SIG-M5 (cell line): Measurements from ENCODE around the gene PRELID1.
"Not testable (repeated sequence)": the region's sequence is repeated elsewhere in the genome, so short reads cannot be mapped to it uniquely, and the experiment has no call there.

Experiments used
- DNase-seq: peaks from one replicate; lab custom pipeline; 2025; lab: John Stamatoyannopoulos, UW

Gene PRELID1

GRCh38 chr5:177300236-177300880 lies 3.2 kb upstream of the PRELID1 start:
- DNase-seq = peak; percentile 86

- no peak for DNase-seq
These were observed 2.6 kb upstream of the PRELID1 start for GRCh38 chr5:177300951-177301350.

GRCh38 chr5:177301503-177302165 lies 2.0 kb upstream of the PRELID1 start:
- DNase-seq = no peak

- DNase-seq = no peak
These were observed 1.1 kb upstream of the PRELID1 start for GRCh38 chr5:177302354-177303110.

GRCh38 chr5:177303925-177304391 lies 359 bp downstream of the PRELID1 start:
- no peak for DNase-seq

GRCh38 chr5:177304392-177305119 lies 957 bp downstream of the PRELID1 start:
- no peak for DNase-seq

- not testable (repeated sequence) for DNase-seq
These were observed 2.6 kb downstream of the PRELID1 start for GRCh38 chr5:177306103-177306640.

- peak; percentile 91 for DNase-seq
These were observed 3.3 kb downstream of the PRELID1 start for GRCh38 chr5:177306674-177307543.

- DNase-seq = no peak
These were observed 4.2 kb downstream of the PRELID1 start for GRCh38 chr5:177307544-177308363.

- DNase-seq = no peak
These were observed 5.1 kb downstream of the PRELID1 start for GRCh38 chr5:177308740-177309139.

- no peak for DNase-seq
These were observed 6.0 kb downstream of the PRELID1 start for GRCh38 chr5:177309351-177310191.

- DNase-seq = no peak
These were observed 6.7 kb downstream of the PRELID1 start for GRCh38 chr5:177310332-177310731.

GRCh38 chr5:177310757-177311391 lies 7.3 kb downstream of the PRELID1 start:
- DNase-seq = no peak

- no peak for DNase-seq
These were observed 7.8 kb downstream of the PRELID1 start for GRCh38 chr5:177311392-177311722.

- peak; percentile 96 for DNase-seq
These were observed 8.4 kb downstream of the PRELID1 start, which contains the start of gene MXD3 for GRCh38 chr5:177311723-177312648. TSS of gene MXD3 (minus strand) at chr5:177311898. CDS start at chr5:177311830, 68 bp downstream.

- no peak for DNase-seq
These were observed 9.1 kb downstream of the PRELID1 start for GRCh38 chr5:177312649-177313181.

GRCh38 chr5:177313561-177314259 lies 10.1 kb downstream of the PRELID1 start:
- no peak for DNase-seq
